ENCODE measurements around the gene COQ4.
"Not testable (repeated sequence)": the region's sequence is repeated elsewhere in the genome, so short reads cannot be mapped to it uniquely, and the experiment has no call there.

COQ4 gene

DNA sequence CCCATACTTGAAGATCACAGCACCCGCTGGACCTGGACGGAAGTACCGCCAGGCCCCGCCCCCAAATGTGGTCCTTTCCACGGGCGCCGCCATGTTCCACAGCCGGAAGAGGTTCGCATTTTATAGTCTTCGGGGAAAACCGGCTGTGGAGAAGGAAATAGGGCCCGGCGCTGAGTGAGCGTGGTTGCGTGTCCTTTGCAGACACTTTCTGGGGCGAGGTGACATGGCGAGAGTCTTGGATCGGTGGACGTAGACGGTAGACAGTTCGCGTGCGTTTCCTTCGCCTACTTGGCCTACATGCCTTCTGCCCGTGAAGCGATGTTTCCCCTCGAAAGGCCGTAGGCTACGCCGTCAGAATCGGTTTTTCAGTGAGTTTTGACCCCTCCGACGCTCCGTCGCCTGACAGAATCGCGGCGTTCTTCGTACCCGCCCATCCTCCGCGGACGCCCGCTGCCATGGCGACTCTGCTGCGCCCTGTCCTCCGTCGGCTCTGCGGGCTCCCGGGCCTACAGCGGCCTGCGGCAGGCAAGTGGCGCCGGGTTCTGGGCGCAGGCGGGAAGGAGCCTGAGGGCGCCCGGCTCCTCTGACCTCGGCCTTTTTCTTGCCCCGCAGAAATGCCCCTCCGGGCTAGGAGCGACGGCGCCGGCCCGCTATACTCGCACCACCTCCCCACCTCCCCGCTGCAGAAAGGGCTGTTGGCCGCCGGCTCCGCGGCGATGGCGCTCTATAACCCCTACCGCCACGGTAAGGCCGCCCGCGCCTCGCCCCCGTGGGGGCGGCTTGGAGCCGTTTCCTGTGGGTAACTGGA lies at the start of gene COQ4, which contains the start of gene TRUB2:
COQ4 (plus strand) TSS at position 436 of the 808 bp plus-strand sequence; CDS start at position 456, 20 bp downstream.
TRUB2 (minus strand) TSS at position 44 of the 808 bp plus-strand sequence; CDS start at position 5, 39 bp downstream.
- peak; percentile 87 to 95 for DNase-seq

- DNase-seq: no peak
Measured at GRCh38 chr9:128274245-128274644, 48.4 kb upstream of the COQ4 start.

- no peak for DNase-seq
Measured at GRCh38 chr9:128275198-128276007, 47.2 kb upstream of the COQ4 start, which contains the start of gene GOLGA2. Gene GOLGA2, minus strand, starts transcription at chr9:128276007. Its CDS starts 31 bp downstream, at chr9:128275976.

- DNase-seq: peak; percentile 98 to 99
Measured at GRCh38 chr9:128276008-128276573, 46.5 kb upstream of the COQ4 start, which contains the start of gene SWI5. Gene SWI5, plus strand, starts transcription at chr9:128276276.

DNA sequence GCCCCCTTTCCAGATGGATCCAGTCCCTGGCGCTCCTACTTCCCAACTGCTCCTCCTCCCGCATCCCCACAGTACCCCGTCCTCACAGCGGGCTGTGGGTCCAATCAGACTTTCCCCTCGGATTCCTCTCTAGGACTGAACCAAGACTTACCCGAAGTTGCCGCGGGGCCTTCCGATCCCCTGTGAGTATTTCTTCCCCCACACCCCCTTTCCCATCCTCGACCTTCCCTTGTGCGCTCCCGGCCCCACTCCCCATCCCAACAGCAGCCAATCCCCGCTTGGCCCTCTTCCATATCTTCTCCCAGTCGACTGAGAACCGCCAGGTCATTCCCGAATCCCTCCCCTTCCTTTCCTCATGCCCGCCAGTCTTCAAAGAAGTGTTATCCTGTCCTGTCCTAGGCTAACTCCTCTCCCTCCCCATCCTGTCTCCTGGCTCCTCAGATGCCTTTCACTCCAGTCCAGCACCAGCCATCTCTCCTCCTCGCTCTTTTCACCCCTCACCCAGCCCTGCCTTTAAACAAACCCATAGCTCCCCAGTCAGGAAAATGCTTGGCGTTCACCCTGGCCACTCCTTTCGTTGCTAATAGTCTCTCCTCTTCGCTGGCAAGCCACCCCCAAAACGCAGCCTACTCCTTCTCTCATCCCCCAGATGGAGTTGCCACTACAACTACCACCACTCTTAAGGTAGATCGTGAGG lies 45.9 kb upstream of the COQ4 start:
- no peak for DNase-seq

- not testable (repeated sequence) for DNase-seq
Measured at GRCh38 chr9:128279088-128280073, 43.3 kb upstream of the COQ4 start.

DNA sequence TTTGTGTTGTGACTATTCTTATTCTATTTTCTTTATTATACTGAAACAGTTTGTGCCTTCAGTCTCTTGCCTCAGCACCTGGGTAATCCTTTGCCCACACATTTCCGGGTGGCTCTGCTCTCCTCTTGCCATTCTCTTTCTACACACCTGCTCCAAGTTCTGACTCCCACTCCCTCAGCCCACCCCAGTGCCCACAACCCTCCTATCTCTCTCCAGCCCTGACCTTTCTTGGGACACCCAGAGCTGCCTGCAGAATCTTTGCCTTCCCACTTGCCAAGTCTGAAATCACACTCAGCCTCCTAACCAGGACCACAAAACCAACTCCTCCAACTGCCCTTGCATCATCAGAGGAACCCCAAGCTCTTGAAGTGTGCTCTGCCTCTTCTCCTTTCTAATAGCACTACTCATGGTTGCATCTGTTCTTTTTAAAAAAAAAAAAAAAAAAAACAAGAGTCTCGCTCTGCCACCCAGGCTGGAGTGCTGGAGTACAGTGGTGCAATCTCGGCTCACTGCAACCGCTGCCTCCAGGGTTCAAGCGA lies 42.5 kb upstream of the COQ4 start:
- no peak for DNase-seq

- DNase-seq: no peak
Measured at GRCh38 chr9:128282500-128282899, 40.1 kb upstream of the COQ4 start.

- no peak for DNase-seq
Measured at GRCh38 chr9:128285033-128285784, 37.4 kb upstream of the COQ4 start.

GRCh38 chr9:128286440-128286839 lies 36.2 kb upstream of the COQ4 start:
- DNase-seq: no peak

GRCh38 chr9:128288273-128289004 lies 34.2 kb upstream of the COQ4 start:
- no peak for DNase-seq

- DNase-seq: no peak
Measured at GRCh38 chr9:128292009-128292408, 30.6 kb upstream of the COQ4 start.

- no peak for DNase-seq
Measured at GRCh38 chr9:128293091-128293490, 29.5 kb upstream of the COQ4 start.

GRCh38 chr9:128294142-128294541 lies 28.5 kb upstream of the COQ4 start:
- DNase-seq: no peak

- no peak for DNase-seq
Measured at GRCh38 chr9:128296340-128297220, 26.1 kb upstream of the COQ4 start.

GRCh38 chr9:128297221-128297773 lies 25.3 kb upstream of the COQ4 start:
- DNase-seq: no peak

- no peak for DNase-seq
Measured at GRCh38 chr9:128298535-128299482, 23.8 kb upstream of the COQ4 start.
